ENCODE data around the gene POFUT1. TPM values are rescaled to one million over a fixed set of nuclear protein-coding genes. Genes with fewer than 3 reads are reported as not detected.

Gene POFUT1
- total RNA-seq, 6 experiments from 2014 or later: 64.1 to 83.7 (median 74.6) TPM

DNA sequence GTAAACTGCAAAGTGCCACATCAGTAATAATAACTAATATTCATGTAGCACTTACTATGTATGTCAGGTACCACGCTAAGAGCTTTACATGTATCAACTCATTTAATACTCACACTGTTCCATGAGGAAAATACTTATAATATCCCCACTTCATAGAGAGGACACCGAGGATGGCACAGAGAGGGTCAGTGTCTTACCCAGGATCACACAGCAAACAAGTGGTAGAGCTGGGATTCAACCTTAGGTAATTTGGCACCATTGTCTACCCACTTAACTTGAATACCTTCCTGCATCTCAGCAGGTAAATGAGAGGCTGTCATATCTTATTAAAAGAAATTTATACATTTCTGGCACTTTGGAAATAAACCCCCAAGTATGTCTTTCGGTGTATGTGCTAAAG lies 8.0 kb downstream of the POFUT1 start:
- peaks cover 9% of the 10 kb centered on the region for H3K4me1 Mint-ChIP-seq (ENCODE audit: low read depth)
- no peaks in the 10 kb centered on the region for H3K9me3 Mint-ChIP-seq
- no peak for DNase-seq
- H3K27ac Mint-ChIP-seq: no peak overlapping the region
- H3K27me3 Mint-ChIP-seq (ENCODE audit: insufficient read depth): no peaks in the 10 kb centered on the region
- TF ChIP-seq, protein P1, sequence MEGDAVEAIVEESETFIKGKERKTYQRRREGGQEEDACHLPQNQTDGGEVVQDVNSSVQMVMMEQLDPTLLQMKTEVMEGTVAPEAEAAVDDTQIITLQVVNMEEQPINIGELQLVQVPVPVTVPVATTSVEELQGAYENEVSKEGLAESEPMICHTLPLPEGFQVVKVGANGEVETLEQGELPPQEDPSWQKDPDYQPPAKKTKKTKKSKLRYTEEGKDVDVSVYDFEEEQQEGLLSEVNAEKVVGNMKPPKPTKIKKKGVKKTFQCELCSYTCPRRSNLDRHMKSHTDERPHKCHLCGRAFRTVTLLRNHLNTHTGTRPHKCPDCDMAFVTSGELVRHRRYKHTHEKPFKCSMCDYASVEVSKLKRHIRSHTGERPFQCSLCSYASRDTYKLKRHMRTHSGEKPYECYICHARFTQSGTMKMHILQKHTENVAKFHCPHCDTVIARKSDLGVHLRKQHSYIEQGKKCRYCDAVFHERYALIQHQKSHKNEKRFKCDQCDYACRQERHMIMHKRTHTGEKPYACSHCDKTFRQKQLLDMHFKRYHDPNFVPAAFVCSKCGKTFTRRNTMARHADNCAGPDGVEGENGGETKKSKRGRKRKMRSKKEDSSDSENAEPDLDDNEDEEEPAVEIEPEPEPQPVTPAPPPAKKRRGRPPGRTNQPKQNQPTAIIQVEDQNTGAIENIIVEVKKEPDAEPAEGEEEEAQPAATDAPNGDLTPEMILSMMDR (IDR thresholded peaks at IDR 0.05): no peak
- no peak overlapping the region for H3K4me3 Mint-ChIP-seq
- peaks cover 35% of the 10 kb centered on the region for H3K36me3 Mint-ChIP-seq (ENCODE audit: low read depth)

DNA sequence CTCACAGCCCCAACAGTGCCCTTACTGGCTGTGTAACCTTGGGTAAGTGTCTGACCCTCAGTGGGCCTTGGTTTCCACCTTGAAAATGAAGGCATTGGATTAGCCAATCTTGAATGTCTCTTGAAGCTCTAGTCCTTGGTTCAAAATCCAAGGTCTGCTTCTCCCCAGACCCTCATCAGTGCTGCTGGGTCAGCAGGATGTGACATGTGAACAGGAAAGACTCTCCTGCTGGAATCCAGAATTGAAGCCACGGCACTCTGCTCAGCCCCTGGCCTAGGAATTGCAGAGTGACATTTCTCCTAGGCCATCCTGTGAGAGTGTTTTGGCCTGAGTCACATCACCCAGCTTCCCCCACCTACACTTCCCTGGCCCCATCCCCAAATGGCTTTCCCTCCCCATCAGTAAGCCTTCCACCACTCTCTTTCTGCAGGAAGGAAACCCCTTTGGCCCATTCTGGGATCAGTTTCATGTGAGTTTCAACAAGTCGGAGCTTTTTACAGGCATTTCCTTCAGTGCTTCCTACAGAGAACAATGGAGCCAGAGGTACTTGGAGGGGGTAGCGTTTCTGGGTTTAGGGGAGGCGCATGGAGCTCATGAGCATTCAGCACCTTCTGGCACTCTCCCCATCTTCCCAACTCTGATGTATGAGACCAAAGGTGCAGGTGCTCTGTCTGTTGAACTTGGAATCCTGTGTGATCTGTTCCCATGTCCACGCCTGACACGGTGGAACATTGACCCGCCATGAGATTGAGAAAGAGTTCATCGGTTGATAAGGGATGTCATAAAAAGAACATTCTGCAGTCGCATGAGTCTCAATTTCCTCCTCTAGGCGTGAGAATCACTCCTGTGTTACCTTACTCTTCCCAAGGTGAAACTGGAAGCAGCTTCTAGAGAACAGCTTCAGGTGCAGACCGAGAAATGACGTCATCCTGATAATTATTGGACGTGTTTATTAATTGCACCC lies 8.8 kb downstream of the POFUT1 start:
- peaks cover 36% of the 10 kb centered on the region for H3K36me3 Mint-ChIP-seq (ENCODE audit: low read depth)
- H3K27ac Mint-ChIP-seq: no peak overlapping the region

DNA sequence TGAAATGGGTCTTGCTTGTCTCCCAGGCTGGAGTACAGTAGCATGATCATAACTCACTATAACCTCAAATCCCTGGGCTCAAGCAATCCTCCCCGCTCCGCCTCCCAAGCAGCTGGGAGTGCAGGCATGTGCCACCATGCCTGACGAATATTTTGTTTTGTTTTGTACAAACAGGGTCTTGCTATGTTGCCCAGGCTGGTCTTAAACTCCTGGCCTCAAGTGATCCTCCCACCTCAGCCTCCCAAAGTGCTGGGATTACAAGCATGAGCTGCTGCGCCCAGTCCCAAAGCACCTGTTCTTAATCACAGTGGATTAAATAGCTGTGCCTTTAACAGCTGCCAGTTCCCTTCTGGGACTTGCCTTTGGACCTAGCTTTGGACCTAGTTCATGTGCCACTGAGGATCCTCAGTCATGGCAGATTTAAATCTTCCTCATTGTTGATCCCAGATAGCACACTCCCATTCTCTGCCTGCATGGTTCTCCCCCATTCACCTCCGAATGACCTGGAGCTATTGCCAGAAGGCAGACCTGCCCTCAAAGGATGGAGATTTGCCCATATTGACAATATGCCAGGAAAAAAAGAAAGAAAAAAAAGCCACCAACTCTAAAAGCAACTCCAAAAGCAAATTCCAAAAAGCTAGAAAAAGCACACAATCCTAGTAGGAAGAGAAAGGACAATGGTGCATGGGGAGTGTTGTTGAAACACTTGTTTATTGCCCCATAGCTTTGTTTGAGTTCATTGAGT lies 10.6 kb downstream of the POFUT1 start:
- TF ChIP-seq, protein P1 (IDR thresholded peaks at IDR 0.05): no peak
- Mint-ChIP-seq H3K4me1 (ENCODE audit: low read depth) (no peaks in the 10 kb centered on the region), H3K9me3 (no peaks in the 10 kb centered on the region), H3K27me3 (ENCODE audit: insufficient read depth) (no peaks in the 10 kb centered on the region), H3K27ac (no peak overlapping the region), H3K4me3 (no peak overlapping the region), H3K36me3 (ENCODE audit: low read depth) (peaks cover 31% of the 10 kb centered on the region; the same call in 1 of the 2 replicates)
- no peak for DNase-seq

More for the DNA sequence above, 8.8 kb downstream of the POFUT1 start:
- DNase-seq: no peak
- no peaks in the 10 kb centered on the region for H3K9me3 Mint-ChIP-seq
- H3K4me3 Mint-ChIP-seq: no peak overlapping the region
- TF ChIP-seq, protein P1 (IDR thresholded peaks at IDR 0.05): no peak
- peaks cover 5% of the 10 kb centered on the region; the same call in 1 of the 2 replicates for H3K4me1 Mint-ChIP-seq (ENCODE audit: low read depth)
- no peaks in the 10 kb centered on the region for H3K27me3 Mint-ChIP-seq (ENCODE audit: insufficient read depth)

DNA sequence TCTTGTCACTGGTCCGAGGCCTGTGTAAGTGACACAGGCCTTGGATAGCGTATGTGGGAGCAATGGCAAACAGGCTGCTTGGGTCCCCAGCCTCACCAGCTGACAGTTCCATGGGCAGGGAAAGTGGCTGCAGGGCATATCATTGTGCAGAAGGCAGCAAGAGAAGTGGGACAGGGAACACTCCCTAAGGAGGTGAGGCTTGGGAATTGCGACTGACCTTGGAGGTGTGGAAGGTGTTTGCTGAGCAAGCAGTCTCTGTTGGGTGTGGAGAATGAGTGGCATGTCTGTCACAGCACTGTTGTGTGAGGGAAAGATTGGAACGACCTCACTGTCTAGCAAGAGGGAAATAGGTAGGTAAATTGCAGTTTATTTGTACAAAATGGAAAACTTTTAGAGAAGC lies 16.8 kb downstream of the POFUT1 start:
- TF ChIP-seq, protein P1 (IDR thresholded peaks at IDR 0.05): no peak
- no peaks in the 10 kb centered on the region for H3K27me3 Mint-ChIP-seq (ENCODE audit: insufficient read depth)
- H3K4me3 Mint-ChIP-seq: no peak overlapping the region
- no peaks in the 10 kb centered on the region for H3K4me1 Mint-ChIP-seq (ENCODE audit: low read depth)
- H3K36me3 Mint-ChIP-seq (ENCODE audit: low read depth): peaks cover 30% of the 10 kb centered on the region
- no peaks in the 10 kb centered on the region for H3K9me3 Mint-ChIP-seq
- no peak for DNase-seq
- no peak overlapping the region for H3K27ac Mint-ChIP-seq

DNA sequence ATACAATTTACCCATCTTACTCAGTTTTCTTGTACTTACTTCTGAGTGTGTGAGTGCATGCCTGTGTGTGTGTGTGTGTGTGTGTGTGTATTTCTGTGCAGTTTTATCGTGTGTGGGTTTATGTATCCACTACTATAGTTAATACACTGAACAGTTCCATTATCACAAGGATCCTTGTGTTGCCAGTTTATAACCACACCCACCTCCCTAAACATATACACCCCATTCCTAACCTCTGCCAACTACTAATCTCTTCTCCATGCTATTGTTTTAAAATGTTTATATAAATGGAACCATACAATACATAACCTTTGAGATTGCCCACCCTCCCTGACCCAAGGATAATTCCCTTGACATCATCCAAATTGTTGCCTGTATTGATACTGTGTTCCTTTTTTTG lies 18.7 kb downstream of the POFUT1 start:
- TF ChIP-seq, protein P1 (IDR thresholded peaks at IDR 0.05): no peak
- H3K4me3 Mint-ChIP-seq: no peak overlapping the region
- no peaks in the 10 kb centered on the region for H3K9me3 Mint-ChIP-seq
- peaks cover 7% of the 10 kb centered on the region; the same call in 1 of the 2 replicates for H3K4me1 Mint-ChIP-seq (ENCODE audit: low read depth)
- H3K27me3 Mint-ChIP-seq (ENCODE audit: insufficient read depth): no peaks in the 10 kb centered on the region; the same call in none of the 2 replicates
- no peak for DNase-seq
- peaks cover 27% of the 10 kb centered on the region for H3K36me3 Mint-ChIP-seq (ENCODE audit: low read depth)
- no peak overlapping the region for H3K27ac Mint-ChIP-seq

Measured in HFFc6 (cell line).